Hippocampal formation (tissue), 2 donors: Measurements from ENCODE around the gene XRCC4.
"Not testable (repeated sequence)": the region's sequence is repeated elsewhere in the genome, so short reads cannot be mapped to it uniquely, and the experiment has no call there.

Experiments used
- DNase-seq, 2 donors: peaks; one replicate each; lab custom pipeline; 2025; lab: John Stamatoyannopoulos, UW

The XRCC4 gene

GRCh38 chr5:83076742-83077661 is at the start of gene XRCC4, which contains the start of gene TMEM167A:
TSS of gene XRCC4 (plus strand) at chr5:83077547. CDS start at chr5:83104920, 27,373 bp downstream.
TSS of gene TMEM167A (minus strand) at chr5:83077394. CDS start at chr5:83077323, 71 bp downstream.
- DNase-seq, result peak; percentile 99

GRCh38 chr5:83029912-83030311 is 47.4 kb upstream of the XRCC4 start:
- no peak for DNase-seq

DNA sequence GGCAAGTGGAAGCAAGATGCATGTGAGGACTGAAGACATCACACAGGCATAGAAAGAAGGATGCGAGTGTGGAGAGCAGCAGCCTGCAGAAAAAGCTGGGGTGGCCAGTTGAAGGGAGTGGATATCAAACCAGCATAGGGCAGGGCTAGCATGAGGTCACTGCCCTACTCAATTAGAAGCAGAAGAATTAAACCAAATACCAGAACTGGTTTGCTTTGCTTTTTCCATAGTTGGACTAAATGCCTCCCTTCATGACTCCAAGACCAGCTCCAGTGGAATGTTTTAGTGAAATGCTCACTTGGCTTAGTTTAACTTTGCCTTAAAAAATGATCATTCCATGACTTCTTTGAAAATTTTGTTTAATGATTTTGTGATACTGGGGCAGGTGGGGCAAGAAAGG is 46.0 kb upstream of the XRCC4 start:
- DNase-seq, result no peak

DNA sequence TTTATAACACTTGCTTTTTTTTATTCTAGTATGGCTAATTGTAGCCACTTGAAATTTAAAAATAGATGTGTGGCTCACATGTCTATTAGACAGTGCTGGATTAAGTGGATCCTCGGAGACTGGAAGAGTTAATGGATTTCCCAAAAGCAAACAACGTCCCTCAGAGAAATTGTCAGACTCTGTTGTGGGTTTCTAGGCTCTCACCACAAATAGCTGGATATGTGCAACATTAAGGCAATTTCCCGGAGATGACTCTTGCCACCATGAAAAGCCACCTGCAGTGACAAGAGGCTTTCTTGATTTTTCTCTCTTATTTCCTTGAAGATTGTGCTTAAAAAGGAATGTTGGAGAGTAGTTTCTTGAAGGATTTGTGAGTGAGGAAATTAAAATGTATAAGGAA is 43.3 kb upstream of the XRCC4 start:
- no peak for DNase-seq

GRCh38 chr5:83034528-83035207 is 42.7 kb upstream of the XRCC4 start:
- no peak for DNase-seq

- DNase-seq, result peak; percentile 92 to 97
Observed at GRCh38 chr5:83035373-83036100, 41.8 kb upstream of the XRCC4 start.

DNA sequence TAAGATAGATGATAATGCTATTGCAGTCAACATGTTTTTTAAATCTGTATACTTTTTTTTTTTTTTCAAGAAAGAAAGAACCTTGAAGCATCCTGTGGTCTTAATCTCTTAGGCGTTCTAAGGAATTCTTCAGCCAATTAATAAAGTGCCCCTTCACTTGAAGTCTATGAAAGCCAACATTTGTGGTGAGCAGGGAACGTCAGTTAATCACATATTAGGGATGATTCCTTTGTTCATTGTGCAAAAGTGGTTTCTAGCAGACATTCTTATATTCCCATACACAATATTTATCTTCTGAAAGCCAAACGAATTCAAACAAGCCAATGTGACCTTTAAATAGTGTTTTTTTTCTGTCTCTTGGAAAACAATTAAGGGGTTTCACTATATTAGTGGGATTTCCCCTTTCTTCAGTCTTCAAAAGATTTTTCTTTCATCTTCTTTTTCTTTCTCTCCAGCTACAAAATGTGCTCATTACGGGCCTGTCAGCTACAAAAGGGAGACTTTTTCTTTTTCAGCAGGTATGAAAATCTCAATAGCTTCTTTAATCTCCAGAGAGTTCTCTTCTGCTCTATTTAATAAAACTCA is 40.3 kb upstream of the XRCC4 start:
- no peak for DNase-seq

- DNase-seq, result no peak
Observed at GRCh38 chr5:83038924-83039323, 38.4 kb upstream of the XRCC4 start.

GRCh38 chr5:83042507-83042906 is 34.8 kb upstream of the XRCC4 start:
- DNase-seq, result no peak

GRCh38 chr5:83044926-83045325 is 32.4 kb upstream of the XRCC4 start:
- DNase-seq, result no peak

DNA sequence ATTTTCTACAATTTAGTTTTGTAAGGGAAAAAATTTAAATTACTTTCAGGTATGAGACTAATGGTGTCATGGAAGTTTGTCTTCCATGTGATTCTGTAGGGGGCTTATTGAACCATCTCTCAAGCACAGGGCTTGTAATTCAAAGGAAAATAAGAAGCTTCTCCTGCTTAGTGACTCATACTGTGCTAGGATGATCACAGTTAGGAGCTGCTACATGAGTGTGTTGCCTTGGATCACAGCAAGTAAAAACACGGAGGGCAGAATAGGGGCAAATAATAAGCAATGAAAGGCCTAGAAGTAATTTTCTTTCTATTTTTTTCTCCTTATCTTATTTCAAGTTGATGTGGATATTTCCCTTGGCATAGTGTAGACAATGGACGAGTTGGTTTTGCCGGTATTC is 29.1 kb upstream of the XRCC4 start:
- no peak for DNase-seq

DNA sequence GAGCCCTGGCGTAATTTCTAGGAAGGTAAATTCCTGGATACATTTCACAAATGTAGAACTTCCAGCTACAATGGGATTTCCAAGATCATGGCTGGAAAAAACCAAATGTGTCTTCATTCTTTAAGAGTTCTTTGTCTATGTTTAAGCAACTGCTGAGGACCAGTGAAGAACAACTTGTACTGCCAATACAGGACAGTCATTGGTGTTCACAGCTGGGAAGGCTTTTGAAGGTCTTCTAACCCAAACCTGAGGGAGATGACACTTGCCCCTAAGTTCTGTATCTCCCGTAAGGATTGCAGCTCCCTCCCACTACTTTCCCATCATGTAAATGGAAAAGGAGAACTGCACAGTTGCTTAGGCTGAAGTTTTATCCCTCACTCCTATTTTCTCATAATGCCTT is 28.5 kb upstream of the XRCC4 start:
- no peak for DNase-seq

DNA sequence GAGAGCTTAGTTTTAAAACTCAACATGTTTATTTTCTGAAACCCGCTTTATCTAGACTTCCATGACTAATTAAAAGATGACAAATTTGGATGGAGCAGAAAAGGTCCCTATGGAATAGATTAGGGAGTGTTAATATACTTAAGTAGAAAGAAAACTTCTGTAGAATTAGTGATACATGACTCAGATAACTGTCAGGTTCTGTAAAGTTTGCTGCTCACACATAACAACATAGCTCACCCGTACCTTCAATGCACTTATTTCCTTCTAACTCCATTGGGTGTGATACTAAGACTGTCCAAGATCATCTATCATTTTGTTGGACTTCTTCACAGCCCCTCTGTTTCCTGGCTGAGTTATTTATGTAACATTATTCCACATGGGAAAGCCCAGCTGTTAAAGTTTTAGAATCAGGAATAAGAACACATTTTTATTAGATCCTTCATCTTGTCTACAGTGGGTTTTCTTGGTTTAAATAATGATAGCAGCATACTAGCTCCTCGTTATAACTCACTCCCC is 27.9 kb upstream of the XRCC4 start:
- no peak for DNase-seq

DNA sequence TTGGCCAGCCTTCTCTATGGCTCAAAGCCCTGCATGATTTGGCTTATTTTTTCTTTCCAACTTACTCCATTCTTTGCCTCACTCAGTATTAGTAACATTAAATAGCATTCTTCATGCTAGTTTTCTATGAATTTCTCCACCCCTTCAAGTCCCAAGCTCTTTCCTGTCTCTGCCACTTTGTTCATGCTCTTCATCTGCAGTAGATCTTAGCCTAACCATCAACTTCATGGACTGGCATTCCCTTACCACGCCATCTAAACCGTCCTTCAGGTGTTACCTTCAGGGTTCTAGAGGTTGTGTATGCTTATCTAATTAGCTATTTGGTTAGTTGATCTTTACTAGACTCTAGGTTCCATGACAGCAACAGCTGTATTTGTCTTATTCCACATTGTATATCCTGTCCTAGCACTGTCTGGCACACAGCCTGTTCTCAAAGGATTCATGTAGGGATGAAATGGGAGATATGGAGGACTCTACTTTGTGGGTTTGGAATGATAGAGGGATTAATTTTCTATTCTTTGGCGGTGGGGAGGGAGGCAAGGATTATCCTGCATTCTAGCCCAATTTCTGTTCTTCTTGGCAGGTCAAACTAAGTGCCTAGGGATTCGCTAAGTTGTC is 26.5 kb upstream of the XRCC4 start:
- DNase-seq, result no peak

DNA sequence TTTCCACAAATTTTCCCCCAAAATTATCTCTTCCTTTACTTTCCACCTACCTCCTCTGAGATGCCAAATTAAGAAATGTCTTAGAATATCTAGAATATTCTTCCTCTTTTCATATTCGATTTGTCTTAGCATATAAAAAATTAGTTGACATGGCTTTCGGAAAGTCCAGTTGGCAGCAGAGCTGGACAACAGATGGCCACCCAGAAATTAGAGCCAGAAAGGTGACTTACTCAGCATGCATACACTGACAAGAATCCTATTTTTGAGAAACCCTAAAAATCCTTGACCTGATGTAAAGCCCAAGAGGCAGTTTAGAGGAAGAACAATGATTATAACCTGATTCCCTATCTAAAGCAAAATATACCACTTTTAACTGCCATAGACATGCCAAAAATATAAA is 22.2 kb upstream of the XRCC4 start:
- no peak for DNase-seq

DNA sequence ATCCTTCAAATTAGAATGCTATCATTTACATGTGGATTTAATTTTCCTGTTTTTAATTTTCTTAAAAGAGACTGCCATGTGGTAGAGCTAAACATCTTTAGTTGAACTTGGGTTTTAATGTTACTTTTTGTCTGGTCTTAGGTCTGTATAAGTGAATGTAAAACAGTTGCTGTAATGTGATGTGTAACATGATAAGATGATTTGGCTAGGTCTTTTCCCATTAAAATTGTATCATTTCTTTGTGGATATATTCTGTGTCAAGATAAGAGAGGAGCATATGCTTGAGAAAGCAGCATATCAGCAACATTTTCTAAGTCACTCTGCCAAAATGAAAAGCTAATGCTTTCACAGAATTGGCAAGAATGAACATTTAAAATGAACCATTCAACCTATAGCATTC is 18.6 kb upstream of the XRCC4 start:
- DNase-seq, result no peak

GRCh38 chr5:83059341-83059740 is 18.0 kb upstream of the XRCC4 start:
- no peak for DNase-seq

DNA sequence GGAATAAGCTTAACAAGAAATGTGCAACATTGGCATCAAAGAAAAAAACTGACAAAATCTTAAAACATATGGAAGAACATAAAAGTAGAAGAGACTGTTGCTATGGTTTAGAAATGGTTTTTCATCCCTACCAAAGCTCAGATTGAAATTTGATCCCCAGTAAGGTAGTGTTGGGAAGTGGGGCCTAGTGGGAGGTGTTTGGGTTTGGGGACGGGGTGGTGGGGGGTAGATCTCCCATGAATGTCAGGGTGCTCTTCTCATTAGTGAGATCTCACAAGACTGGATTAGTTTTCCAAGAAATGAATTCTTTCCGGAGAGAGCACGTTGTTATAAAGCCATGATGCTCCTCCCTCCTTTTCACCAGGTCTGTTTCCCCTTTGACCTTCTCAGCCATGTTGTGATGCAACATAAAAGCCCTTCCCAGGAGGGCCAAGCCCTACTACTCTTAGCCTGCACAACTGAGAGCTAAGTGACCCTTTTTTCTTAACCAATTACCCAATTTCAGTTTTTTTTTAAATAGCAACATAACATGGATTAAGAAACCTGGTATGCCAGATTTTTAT is 10.7 kb upstream of the XRCC4 start:
- DNase-seq, result no peak

DNA sequence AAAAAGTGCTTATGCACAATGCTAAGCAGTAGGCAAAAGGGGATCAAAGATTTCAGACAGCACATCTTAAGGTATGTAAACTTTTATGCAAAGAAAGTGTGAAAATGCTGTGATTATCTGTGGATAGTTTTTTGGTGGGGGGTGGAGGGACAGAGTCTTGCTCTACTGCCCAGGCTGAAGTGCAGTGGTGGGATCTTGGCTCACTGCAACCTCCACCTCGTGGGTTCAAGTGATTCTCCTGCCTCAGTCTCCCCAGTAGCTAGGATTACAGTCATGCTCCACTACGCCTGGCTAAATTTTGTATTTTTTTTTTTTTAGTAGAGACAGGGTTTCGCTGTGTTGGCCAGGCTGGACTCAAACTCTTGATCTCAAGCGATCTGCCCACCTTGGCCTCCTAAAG is 10.0 kb upstream of the XRCC4 start:
- DNase-seq, result not testable (repeated sequence)

- no peak for DNase-seq
Observed at GRCh38 chr5:83069096-83069799, 8.1 kb upstream of the XRCC4 start.
